CD14-positive monocyte (primary cell): ENCODE data around the gene HSPA12A. TPM values are rescaled to one million over a fixed set of nuclear protein-coding genes. Genes with fewer than 3 reads are reported as not detected.

Experiments
- DNase-seq, 3 donors: peaks; one replicate each; pipeline ENCODE4 v3.0.0-alpha.2; 2011 to 2022
- H2AFZ ChIP-seq: 2 replicates; pipeline ENCODE4 v1.6.0; 2012; ENCODE audit warnings: mild to moderate bottlenecking, low read depth, low read length, inconsistent platforms; ENCODE audit not compliant: insufficient read depth, poor library complexity, severe bottlenecking
- H3K27ac ChIP-seq, 2 donors: 1 replicate in 1 of 2; 2 replicates in 1 of 2; pipeline ENCODE4 v1.5.1; 2012 to 2013; ENCODE audit warnings: low read length in 2 of 2, control low read depth in 1 of 2, inconsistent platforms in 1 of 2, low read depth in 1 of 2, mild to moderate bottlenecking in 1 of 2
- H3K27me3 ChIP-seq, 2 donors: one replicate each; pipeline versions ENCODE4 v1.6.0 to v1.6.1; 2011 to 2013; ENCODE audit warnings: low read length in 2 of 2; ENCODE audit not compliant: control insufficient read depth in 2 of 2, insufficient read depth in 2 of 2
- H3K36me3 ChIP-seq, 2 donors: replicated peaks in 1 of 2; 1 replicate in 1 of 2; 2 replicates in 1 of 2; pipeline versions ENCODE4 v1.5.1 to v1.6.1; 2012 to 2013; ENCODE audit warnings: low read length in 2 of 2, control low read depth in 1 of 2, inconsistent platforms in 1 of 2, mild to moderate bottlenecking in 1 of 2; ENCODE audit not compliant: insufficient read depth in 2 of 2, control insufficient read depth in 1 of 2
- H3K4me1 ChIP-seq, 2 donors: 1 replicate in 1 of 2; 2 replicates in 1 of 2; pipeline versions ENCODE4 v1.5.1 to v1.6.1; 2012 to 2013; ENCODE audit warnings: low read length in 2 of 2, control low read depth in 1 of 2, inconsistent platforms in 1 of 2, mild to moderate bottlenecking in 1 of 2, moderate library complexity in 1 of 2; ENCODE audit not compliant: insufficient read depth in 2 of 2, control insufficient read depth in 1 of 2
- H3K4me2 ChIP-seq: replicated peaks from 2 replicates; pipeline ENCODE3; 2012; ENCODE audit warnings: low read length, moderate library complexity, mild to moderate bottlenecking; ENCODE audit not compliant: poor library complexity, severe bottlenecking; ENCODE audit errors: extremely low read depth
- H3K4me3 ChIP-seq, 3 experiments: fragments of 200-600 bp in 1 of 3; sonication (generic) in 1 of 3; replicated peaks in 1 of 3; 1 replicate in 2 of 3; 2 replicates in 1 of 3; pipeline ENCODE4 v1.5.1; 2011 to 2013; ENCODE audit warnings: low read length in 3 of 3, mild to moderate bottlenecking in 3 of 3, control low read depth in 2 of 3, low read depth in 2 of 3, inconsistent platforms in 1 of 3, moderate library complexity in 1 of 3
- H3K79me2 ChIP-seq: 2 replicates; pipeline ENCODE4 v1.6.0; 2012; ENCODE audit warnings: mild to moderate bottlenecking, control low read depth, inconsistent platforms, low read length, moderate library complexity; ENCODE audit not compliant: insufficient read depth
- H3K9ac ChIP-seq: 2 replicates; pipeline ENCODE4 v1.6.0; 2017; ENCODE audit warnings: low read length, mild to moderate bottlenecking; ENCODE audit not compliant: insufficient read depth, poor library complexity, severe bottlenecking
- H3K9me3 ChIP-seq, 2 donors: replicated peaks in 1 of 2; 1 replicate in 1 of 2; 2 replicates in 1 of 2; pipeline versions ENCODE4 v1.5.1 to v1.6.1; 2012 to 2013; ENCODE audit warnings: low read length in 2 of 2, control low read depth in 1 of 2; ENCODE audit not compliant: control insufficient read depth in 1 of 2, insufficient read depth in 1 of 2
- H4K20me1 ChIP-seq: 2 replicates; pipeline ENCODE4 v1.6.0; 2012; ENCODE audit warnings: mild to moderate bottlenecking, low read length, control low read depth, moderate library complexity; ENCODE audit not compliant: insufficient read depth
- H3K27ac Mint-ChIP-seq, 7 donors: one replicate each; pipeline ENCODE4 v1.8.0; 2020; ENCODE audit warnings: mild to moderate bottlenecking in 7 of 7, mixed read lengths in 7 of 7, moderate library complexity in 6 of 7, inconsistent platforms in 2 of 7
- H3K27me3 Mint-ChIP-seq, 3 donors: one replicate each; pipeline ENCODE4 v1.8.0; 2021 to 2022; ENCODE audit warnings: low read depth in 3 of 3, mild to moderate bottlenecking in 3 of 3, mixed read lengths in 3 of 3, moderate library complexity in 3 of 3, inconsistent platforms in 1 of 3
- H3K36me3 Mint-ChIP-seq, 2 donors: one replicate each; pipeline ENCODE4 v1.8.0; 2020; ENCODE audit warnings: mixed read lengths in 2 of 2, inconsistent platforms in 1 of 2, mild to moderate bottlenecking in 1 of 2
- H3K4me1 Mint-ChIP-seq: one replicate; pipeline ENCODE4 v1.8.0; 2020; ENCODE audit warnings: mild to moderate bottlenecking, mixed read lengths
- H3K4me3 Mint-ChIP-seq, 2 donors: one replicate each; pipeline ENCODE4 v1.8.0; 2020; ENCODE audit warnings: mild to moderate bottlenecking in 2 of 2, mixed read lengths in 2 of 2, moderate library complexity in 1 of 2
- H3K9me3 Mint-ChIP-seq, 7 donors: one replicate each; pipeline ENCODE4 v1.8.0; 2020 to 2022; ENCODE audit warnings: mixed read lengths in 7 of 7, mild to moderate bottlenecking in 6 of 7, moderate library complexity in 6 of 7, inconsistent platforms in 2 of 7
- WGBS: methylation state at CpG from one replicate; pipeline ENCODE4 v1.1.5; 2013; ENCODE audit warnings: missing lambda C conversion rate; ENCODE audit not compliant: insufficient coverage; 5-methylcytosine and 5-hydroxymethylcytosine counted together
- intact Hi-C, 2 donors: fragments of 100-400 bp; cut with micrococcal nuclease; formaldehyde crosslinking; loops; one replicate each; pipeline versions ENCODE4 v1.15.0 to v1.15.1; 2023
- polyA plus RNA-seq, 3 donors: library from polyadenylated mRNA; depleted of rRNA in 1 of 3; unstranded in 2 of 3; stranded (reverse) in 1 of 3; fragments of 300-500 nt in 2 of 3; fragments of >200 nt in 1 of 3; fragmentation: Illumina TruSeq in 2 of 3; gene quantifications; 1 replicate in 2 of 3; 2 replicates in 1 of 3; pipeline ENCODE4 v1.2.3, GENCODE V29; 2012 to 2021
- TF ChIP-seq, protein P1 (sequence below): fragments of 200-600 bp; IDR thresholded peaks from one replicate; pipeline ENCODE4 v1.8.0; 2022; ENCODE audit warnings: antibody characterized with exemption, mild to moderate bottlenecking

The HSPA12A gene
- polyA plus RNA-seq, 3 donors, result 0.01 TPM; not detected in 2

DNA sequence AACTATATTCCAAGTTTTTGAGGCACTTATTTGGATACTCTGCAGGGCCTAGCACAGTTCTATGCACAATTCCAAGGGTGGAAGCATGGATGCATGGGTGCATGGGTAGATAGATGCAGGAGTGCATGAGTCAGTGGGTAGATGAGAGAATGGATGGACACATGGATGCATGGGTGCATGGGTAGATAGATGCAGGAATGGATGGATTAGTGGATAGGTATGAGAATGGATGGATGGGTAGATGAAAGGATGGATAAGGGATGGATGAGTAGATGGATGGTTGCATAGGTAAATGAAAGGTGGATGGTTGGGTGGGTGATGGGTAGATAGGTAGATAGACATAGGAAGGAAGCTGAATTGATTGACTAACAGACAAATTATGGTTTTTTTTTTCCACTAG, 106.0 kb downstream of the HSPA12A start:
- intact Hi-C loops, result no loop called here

GRCh38 chr10:116634126-116634975, 108.0 kb downstream of the HSPA12A start:
- Histone ChIP-seq H3K9me3 (no peaks in the 10 kb centered on the region), H3K79me2 (no peaks in the 10 kb centered on the region), H3K4me3 (no peak overlapping the region), H3K9ac (no peak overlapping the region), H3K36me3 (no peaks in the 10 kb centered on the region), H3K4me2 (no peak overlapping the region), H3K4me1 (no peaks in the 10 kb centered on the region), H3K27ac (no peak overlapping the region), H2AFZ (no peak overlapping the region), H4K20me1 (no peaks in the 10 kb centered on the region), H3K27me3 (no peaks in the 10 kb centered on the region)
- Mint-ChIP-seq H3K9me3 (peaks cover 0 to 3% (median 0%) of the 10 kb centered on the region in 7 donors), H3K4me1 (no peaks in the 10 kb centered on the region), H3K4me3 (no peak overlapping the region), H3K27me3 (peaks cover 3 to 10% (median 7%) of the 10 kb centered on the region in 3 donors), H3K27ac (no peak overlapping the region), H3K36me3 (no peaks in the 10 kb centered on the region)
- WGBS, result 90% methylated on average over 11 of the region's 11 CpGs
- TF ChIP-seq, protein P1, sequence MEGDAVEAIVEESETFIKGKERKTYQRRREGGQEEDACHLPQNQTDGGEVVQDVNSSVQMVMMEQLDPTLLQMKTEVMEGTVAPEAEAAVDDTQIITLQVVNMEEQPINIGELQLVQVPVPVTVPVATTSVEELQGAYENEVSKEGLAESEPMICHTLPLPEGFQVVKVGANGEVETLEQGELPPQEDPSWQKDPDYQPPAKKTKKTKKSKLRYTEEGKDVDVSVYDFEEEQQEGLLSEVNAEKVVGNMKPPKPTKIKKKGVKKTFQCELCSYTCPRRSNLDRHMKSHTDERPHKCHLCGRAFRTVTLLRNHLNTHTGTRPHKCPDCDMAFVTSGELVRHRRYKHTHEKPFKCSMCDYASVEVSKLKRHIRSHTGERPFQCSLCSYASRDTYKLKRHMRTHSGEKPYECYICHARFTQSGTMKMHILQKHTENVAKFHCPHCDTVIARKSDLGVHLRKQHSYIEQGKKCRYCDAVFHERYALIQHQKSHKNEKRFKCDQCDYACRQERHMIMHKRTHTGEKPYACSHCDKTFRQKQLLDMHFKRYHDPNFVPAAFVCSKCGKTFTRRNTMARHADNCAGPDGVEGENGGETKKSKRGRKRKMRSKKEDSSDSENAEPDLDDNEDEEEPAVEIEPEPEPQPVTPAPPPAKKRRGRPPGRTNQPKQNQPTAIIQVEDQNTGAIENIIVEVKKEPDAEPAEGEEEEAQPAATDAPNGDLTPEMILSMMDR, result no peak
- intact Hi-C loops, result no loop called here
- no peak for DNase-seq

More for the DNA sequence above, 106.0 kb downstream of the HSPA12A start:
- H3K27me3 ChIP-seq, result no peaks in the 10 kb centered on the region
- H4K20me1 ChIP-seq, result no peaks in the 10 kb centered on the region
- DNase-seq, result no peak
- no peak overlapping the region for H3K27ac Mint-ChIP-seq
- no peaks in the 10 kb centered on the region for H3K4me1 ChIP-seq
- no peaks in the 10 kb centered on the region for H3K36me3 Mint-ChIP-seq
- H3K4me3 ChIP-seq, result no peak overlapping the region
- TF ChIP-seq, protein P1, result no peak
- no peaks in the 10 kb centered on the region for H3K79me2 ChIP-seq
- no peak overlapping the region for H3K4me2 ChIP-seq
- H3K36me3 ChIP-seq, result no peaks in the 10 kb centered on the region
- no peaks in the 10 kb centered on the region for H3K4me1 Mint-ChIP-seq
- peaks cover 0 to 9% (median 8%) of the 10 kb centered on the region in 3 donors for H3K27me3 Mint-ChIP-seq
- no peak overlapping the region for H3K9ac ChIP-seq
- H3K27ac ChIP-seq, result no peak overlapping the region
- no peak overlapping the region for H2AFZ ChIP-seq
- H3K4me3 Mint-ChIP-seq, result no peak overlapping the region
- H3K9me3 ChIP-seq, result no peaks in the 10 kb centered on the region
- peaks cover 0 to 9% (median 2%) of the 10 kb centered on the region in 7 donors for H3K9me3 Mint-ChIP-seq
